Esophagus muscularis mucosa (tissue), 4 donors: Measurements from ENCODE around the gene APOL4. TPM values are rescaled to one million over a fixed set of nuclear protein-coding genes. Genes with fewer than 3 reads are reported as not detected.

ENCODE experiments used
- DNase-seq: peaks from one replicate; pipeline ENCODE4 v3.0.0-alpha.2; 2017; ENCODE audit errors: extremely low spot score
- H3K27ac ChIP-seq, 4 donors: fragments of 200-600 bp; sonication (generic); replicated peaks in 1 of 4; 1 replicate in 3 of 4; 2 replicates in 1 of 4; pipeline ENCODE4 v1.5.1; 2016 to 2019; ENCODE audit warnings: mild to moderate bottlenecking in 1 of 4
- H3K27me3 ChIP-seq, 4 donors: fragments of 200-600 bp; sonication (generic); one replicate each; pipeline versions ENCODE4 v1.5.1 to v1.6.0; 2016 to 2019
- H3K36me3 ChIP-seq, 4 donors: fragments of 200-600 bp; sonication (generic); one replicate each; pipeline ENCODE4 v1.5.1; 2016 to 2019
- H3K4me1 ChIP-seq, 4 donors: fragments of 200-600 bp; sonication (generic); one replicate each; pipeline ENCODE4 v1.5.1; 2016 to 2019
- H3K4me3 ChIP-seq, 4 donors: fragments of 200-600 bp; sonication (generic); 1 replicate in 2 of 4; 2 replicates in 2 of 4; pipeline ENCODE4 v1.5.1; 2016 to 2019; ENCODE audit warnings: mild to moderate bottlenecking in 4 of 4, moderate library complexity in 1 of 4
- H3K9me3 ChIP-seq, 4 donors: fragments of 200-600 bp; sonication (generic); 1 replicate in 3 of 4; 2 replicates in 1 of 4; pipeline ENCODE4 v1.5.1; 2016 to 2019
- CTCF ChIP-seq, 3 experiments: fragments of 200-600 bp in 2 of 3; fragments of 450-650 bp in 1 of 3; sonication (generic) in 2 of 3; IDR thresholded peaks; one replicate each; pipeline ENCODE4 v1.5.1; 2017 to 2019; ENCODE audit warnings: antibody characterized with exemption in 3 of 3, mild to moderate bottlenecking in 2 of 3, moderate library complexity in 1 of 3
- EP300 ChIP-seq: sonication (generic); formaldehyde crosslinking; IDR thresholded peaks from one replicate; pipeline ENCODE4 v1.6.1; 2017; ENCODE audit warnings: antibody characterized with exemption
- POLR2A ChIP-seq: fragments of 450-650 bp; IDR thresholded peaks from one replicate; pipeline ENCODE4 v1.6.1; 2017; ENCODE audit warnings: antibody characterized with exemption, moderate library complexity, mild to moderate bottlenecking, low read depth
- POLR2AphosphoS5 ChIP-seq, 2 donors: sonication (generic); formaldehyde crosslinking; IDR thresholded peaks; one replicate each; pipeline ENCODE4 v1.6.1; 2017; ENCODE audit warnings: antibody characterized with exemption in 2 of 2
- WGBS: methylation state at CpG from one replicate; pipeline ENCODE4 v1.1.5; 2018; 5-methylcytosine and 5-hydroxymethylcytosine counted together
- intact Hi-C: fragments of 100-400 bp; cut with DNase I; formaldehyde crosslinking; loops from one replicate; pipeline ENCODE4 v1.15.1; 2023
- total RNA-seq, 4 donors: library from RNA; depleted of rRNA; stranded (reverse); fragments of >200 nt; gene quantifications; one replicate each; pipeline versions ENCODE4 v1.1.0 to v1.2.1, GENCODE V29; 2016

APOL4 gene
- total RNA-seq, 4 donors from 2014 or later = 0.19 to 24.7 (median 1.6) TPM

- no peak for DNase-seq
- no peaks in the 10 kb centered on the region for H3K9me3 ChIP-seq
- peaks cover 26 to 49% (median 35%) of the 10 kb centered on the region in 4 donors for H3K4me1 ChIP-seq
- WGBS = 86% methylated on average over 1 of the region's 2 CpGs
- no peak overlapping the region for H3K4me3 ChIP-seq
- H3K36me3 ChIP-seq = no peaks in the 10 kb centered on the region
- intact Hi-C loops = loop anchor here (5.0 kb wide), 2 partner anchors 83 to 293 kb away; no protein-coding TSS in a partner anchor
- no peak overlapping the region for H3K27ac ChIP-seq
- H3K27me3 ChIP-seq = no peaks in the 10 kb centered on the region
- TF ChIP-seq EP300 (no peak), POLR2AphosphoS5 (IDR thresholded peaks at IDR 0.05) (no peak), POLR2A (no peak), CTCF (IDR thresholded peaks at IDR 0.05) (no peak)
These were observed 7.2 kb downstream of the APOL4 start for GRCh38 chr22:36194385-36194784.

- no peaks in the 10 kb centered on the region for H3K27me3 ChIP-seq
- no peak for DNase-seq
- H3K9me3 ChIP-seq = no peaks in the 10 kb centered on the region
- intact Hi-C loops = loop anchor here (5.0 kb wide), 2 partner anchors 84 to 294 kb away; no protein-coding TSS in a partner anchor
- H3K4me1 ChIP-seq = peaks cover 26 to 49% (median 35%) of the 10 kb centered on the region in 4 donors
- no peak overlapping the region for H3K4me3 ChIP-seq
- WGBS = 44% methylated on average over 2 of the region's 3 CpGs
- TF ChIP-seq POLR2A = no peak
- no peak for TF ChIP-seq EP300
- TF ChIP-seq POLR2AphosphoS5 (IDR thresholded peaks at IDR 0.05) = no peak
- TF ChIP-seq CTCF (IDR thresholded peaks at IDR 0.05) = no peak
- H3K27ac ChIP-seq = no peak overlapping the region
- no peaks in the 10 kb centered on the region for H3K36me3 ChIP-seq
These were observed 8.0 kb downstream of the APOL4 start for GRCh38 chr22:36193577-36193976.

GRCh38 chr22:36193171-36193570, 8.4 kb downstream of the APOL4 start:
- intact Hi-C loops = loop anchor here (5.0 kb wide), 2 partner anchors 84 to 294 kb away; no protein-coding TSS in a partner anchor

GRCh38 chr22:36192542-36192941, 9.1 kb downstream of the APOL4 start:
- Histone ChIP-seq H3K4me3 (no peak overlapping the region), H3K27ac (no peak overlapping the region), H3K4me1 (peaks cover 21 to 42% (median 30%) of the 10 kb centered on the region in 4 donors), H3K9me3 (no peaks in the 10 kb centered on the region), H3K27me3 (no peaks in the 10 kb centered on the region), H3K36me3 (no peaks in the 10 kb centered on the region)
- no peak for DNase-seq
- no peak for TF ChIP-seq POLR2AphosphoS5 (IDR thresholded peaks at IDR 0.05)
- TF ChIP-seq POLR2A = no peak
- no peak for TF ChIP-seq EP300
- TF ChIP-seq CTCF (IDR thresholded peaks at IDR 0.05) = no peak
- WGBS = 56% methylated on average over 4 of the region's 4 CpGs
- intact Hi-C loops = loop anchor here (5.0 kb wide), 2 partner anchors 85 to 295 kb away; no protein-coding TSS in a partner anchor

More at GRCh38 chr22:36193171-36193570, 8.4 kb downstream of the APOL4 start:
- TF ChIP-seq CTCF (IDR thresholded peaks at IDR 0.05) = no peak
- no peak for TF ChIP-seq POLR2A
- TF ChIP-seq EP300 = no peak
- TF ChIP-seq POLR2AphosphoS5 (IDR thresholded peaks at IDR 0.05) = no peak
- DNase-seq = no peak
- WGBS = 83% methylated on average over 3 of the region's 3 CpGs
- H3K4me3 ChIP-seq = no peak overlapping the region
- H3K27ac ChIP-seq = no peak overlapping the region
- no peaks in the 10 kb centered on the region for H3K9me3 ChIP-seq
- no peaks in the 10 kb centered on the region for H3K27me3 ChIP-seq
- H3K4me1 ChIP-seq = peaks cover 26 to 48% (median 35%) of the 10 kb centered on the region in 4 donors
- H3K36me3 ChIP-seq = no peaks in the 10 kb centered on the region
